ENCODE results near the gene AP4E1.

AP4E1 gene

GRCh38 chr15:50908209-50909009 is at the start of gene AP4E1:
TSS of gene AP4E1 (plus strand) at chr15:50908683. CDS start at chr15:50908779, 96 bp downstream.
- Histone ChIP-seq H3K4me1 (peaks cover 0 to 34% (median 19%) of the 10 kb centered on the region in 4 donors), H3K27me3 (no peaks in the 10 kb centered on the region), H3K36me3 (peaks cover 10 to 18% (median 16%) of the 10 kb centered on the region in 3 donors), H3K27ac (peak within 1 kb of the TSS; percentile 90 to 92), H3K4me3 (peak within 1 kb of the TSS; percentile 88 to 97), H3K9me3 (no peaks in the 10 kb centered on the region)
- intact Hi-C loops (cut with DNase I; ENCODE audit: low total_unique reads): loop anchor here (5.0 to 10.0 kb wide), 2 partner anchors 141 to 234 kb away; partner anchors contain the start of gene SPPL2A
- peak; percentile 97 to 98 for TF ChIP-seq CTCF (IDR thresholded peaks at IDR 0.05)
- peak; percentile 84 to 94 for DNase-seq

- Histone ChIP-seq H3K27me3 (no peaks in the 10 kb centered on the region), H3K27ac (no peak overlapping the region), H3K4me1 (peaks cover 0 to 9% (median 0%) of the 10 kb centered on the region in 4 donors), H3K9me3 (no peaks in the 10 kb centered on the region), H3K4me3 (no peak overlapping the region), H3K36me3 (no peaks in the 10 kb centered on the region)
- TF ChIP-seq CTCF (IDR thresholded peaks at IDR 0.05): no peak
- no peak for DNase-seq
- intact Hi-C loops (cut with DNase I; ENCODE audit: low total_unique reads): no loop called here
Measured at GRCh38 chr15:50860824-50861223, 47.7 kb upstream of the AP4E1 start.

- intact Hi-C loops (cut with DNase I; ENCODE audit: low total_unique reads): no loop called here
- Histone ChIP-seq H3K9me3 (no peaks in the 10 kb centered on the region), H3K4me3 (no peak overlapping the region), H3K4me1 (no peaks in the 10 kb centered on the region), H3K36me3 (no peaks in the 10 kb centered on the region), H3K27ac (no peak overlapping the region), H3K27me3 (no peaks in the 10 kb centered on the region)
- no peak for TF ChIP-seq CTCF (IDR thresholded peaks at IDR 0.05)
- no peak for DNase-seq
Measured at GRCh38 chr15:50862553-50862952, 45.9 kb upstream of the AP4E1 start.

- H3K9me3 ChIP-seq: no peaks in the 10 kb centered on the region
- no peak overlapping the region for H3K27ac ChIP-seq
- H3K36me3 ChIP-seq: no peaks in the 10 kb centered on the region
- no peaks in the 10 kb centered on the region for H3K27me3 ChIP-seq
- H3K4me1 ChIP-seq: no peaks in the 10 kb centered on the region
- H3K4me3 ChIP-seq: no peak overlapping the region
- no peak for TF ChIP-seq CTCF (IDR thresholded peaks at IDR 0.05)
- DNase-seq: no peak
- intact Hi-C loops (cut with DNase I; ENCODE audit: low total_unique reads): no loop called here
Measured at GRCh38 chr15:50864873-50865272, 43.6 kb upstream of the AP4E1 start.

- intact Hi-C loops (cut with DNase I; ENCODE audit: low total_unique reads): no loop called here
- Histone ChIP-seq H3K4me3 (no peak overlapping the region), H3K27me3 (no peaks in the 10 kb centered on the region), H3K4me1 (no peaks in the 10 kb centered on the region), H3K36me3 (no peaks in the 10 kb centered on the region), H3K9me3 (no peaks in the 10 kb centered on the region), H3K27ac (no peak overlapping the region)
- no peak for TF ChIP-seq CTCF (IDR thresholded peaks at IDR 0.05)
- no peak for DNase-seq
Measured at GRCh38 chr15:50865515-50866353, 42.7 kb upstream of the AP4E1 start.

Data from tibial artery (tissue), 4 donors.